CD4-positive, alpha-beta T cell (primary cell): Measurements from ENCODE around the gene ADAM8. TPM values are rescaled to one million over a fixed set of nuclear protein-coding genes. Genes with fewer than 3 reads are reported as not detected.
A peak's percentile ranks its signal among the peaks of the same experiment; 100 is the strongest.

Experiments used
- ATAC-seq: fragments of 200-7000 bp; cut with Tn5 transposase; one replicate; pipeline ENCODE4 v1.10.0; 2022; ENCODE audit warnings: mild to moderate bottlenecking; ENCODE audit not compliant: poor library complexity
- CTCF ChIA-PET: fragments of 350-600 bp; sonication (Branson Sonifier 250); formaldehyde crosslinking; loops from one replicate; lab custom pipeline; 2021; ENCODE audit warnings: antibody characterized with exemption, inconsistent platforms; lab: Charles Lee
- POLR2A ChIA-PET: fragments of 350-600 bp; sonication (Branson Sonifier 250); formaldehyde crosslinking; loops from one replicate; lab custom pipeline; 2021; ENCODE audit warnings: antibody characterized with exemption, inconsistent platforms; lab: Charles Lee
- DNase-seq, 14 experiments: peaks; one replicate each; pipeline ENCODE4 v3.0.0-alpha.2; 2013 to 2020; ENCODE audit warnings: mixed read lengths in 2 of 14
- H3K27ac ChIP-seq, 2 donors: one replicate each; pipeline versions ENCODE4 v1.5.1 to v1.7.0; 2013; ENCODE audit warnings: low read length in 2 of 2, low read depth in 1 of 2, mild to moderate bottlenecking in 1 of 2
- H3K27me3 ChIP-seq, 2 experiments: 1 replicate in 1 of 2; 2 replicates in 1 of 2; pipeline versions ENCODE4 v1.6.1 to v1.7.0; 2013; ENCODE audit warnings: low read length in 2 of 2, control low read depth in 1 of 2, mild to moderate bottlenecking in 1 of 2, moderate library complexity in 1 of 2; ENCODE audit not compliant: insufficient read depth in 2 of 2, control insufficient read depth in 1 of 2
- H3K36me3 ChIP-seq: one replicate; pipeline ENCODE4 v1.6.1; 2013; ENCODE audit warnings: low read length, control low read depth; ENCODE audit not compliant: insufficient read depth
- H3K4me1 ChIP-seq: one replicate; pipeline ENCODE4 v1.6.1; 2013; ENCODE audit warnings: low read length, control low read depth; ENCODE audit not compliant: insufficient read depth
- H3K4me3 ChIP-seq: one replicate; pipeline ENCODE4 v1.5.1; 2013; ENCODE audit warnings: mild to moderate bottlenecking, low read length, moderate library complexity
- H3K9me3 ChIP-seq, 2 experiments: 1 replicate in 1 of 2; 2 replicates in 1 of 2; pipeline versions ENCODE4 v1.6.1 to v1.7.0; 2013; ENCODE audit warnings: low read length in 2 of 2, mild to moderate bottlenecking in 2 of 2, control low read depth in 1 of 2, moderate library complexity in 1 of 2; ENCODE audit not compliant: control insufficient read depth in 1 of 2, insufficient read depth in 1 of 2
- H3K27ac Mint-ChIP-seq: one replicate; pipeline ENCODE4 v1.8.0; 2020; ENCODE audit warnings: mixed read lengths
- H3K27me3 Mint-ChIP-seq: one replicate; pipeline ENCODE4 v1.8.0; 2021; ENCODE audit warnings: mixed read lengths
- H3K36me3 Mint-ChIP-seq: one replicate; pipeline ENCODE4 v1.8.0; 2021; ENCODE audit warnings: low read depth, mixed read lengths
- H3K4me1 Mint-ChIP-seq: one replicate; pipeline ENCODE4 v1.8.0; 2021; ENCODE audit warnings: low read depth, mixed read lengths
- H3K4me3 Mint-ChIP-seq: one replicate; pipeline ENCODE4 v1.8.0; 2020; ENCODE audit warnings: mild to moderate bottlenecking, mixed read lengths
- H3K9me3 Mint-ChIP-seq: one replicate; pipeline ENCODE4 v1.8.0; 2020; ENCODE audit warnings: mixed read lengths
- CTCF ChIP-seq: fragments of 200-600 bp; IDR thresholded peaks from one replicate; pipeline ENCODE4 v1.8.0; 2022; ENCODE audit warnings: antibody characterized with exemption, mild to moderate bottlenecking
- intact Hi-C, 2 experiments: fragments of 100-400 bp; cut with DNase I in 1 of 2; cut with micrococcal nuclease in 1 of 2; formaldehyde crosslinking; loops; one replicate each; pipeline versions ENCODE4 v1.15.1 to v1.9.0; 2023 to 2025; cut with DNase I, micrococcal nuclease
- total RNA-seq, 174 experiments: library from RNA in 2 of 174; stranded (reverse) in 2 of 174; gene quantifications; one replicate each; pipeline ENCODE4 v1.2.3 and lab custom pipeline; 2021 to 2026

ADAM8 gene
- total RNA-seq, 2 experiments from 2014 or later = 95.6 to 95.9 TPM

DNA sequence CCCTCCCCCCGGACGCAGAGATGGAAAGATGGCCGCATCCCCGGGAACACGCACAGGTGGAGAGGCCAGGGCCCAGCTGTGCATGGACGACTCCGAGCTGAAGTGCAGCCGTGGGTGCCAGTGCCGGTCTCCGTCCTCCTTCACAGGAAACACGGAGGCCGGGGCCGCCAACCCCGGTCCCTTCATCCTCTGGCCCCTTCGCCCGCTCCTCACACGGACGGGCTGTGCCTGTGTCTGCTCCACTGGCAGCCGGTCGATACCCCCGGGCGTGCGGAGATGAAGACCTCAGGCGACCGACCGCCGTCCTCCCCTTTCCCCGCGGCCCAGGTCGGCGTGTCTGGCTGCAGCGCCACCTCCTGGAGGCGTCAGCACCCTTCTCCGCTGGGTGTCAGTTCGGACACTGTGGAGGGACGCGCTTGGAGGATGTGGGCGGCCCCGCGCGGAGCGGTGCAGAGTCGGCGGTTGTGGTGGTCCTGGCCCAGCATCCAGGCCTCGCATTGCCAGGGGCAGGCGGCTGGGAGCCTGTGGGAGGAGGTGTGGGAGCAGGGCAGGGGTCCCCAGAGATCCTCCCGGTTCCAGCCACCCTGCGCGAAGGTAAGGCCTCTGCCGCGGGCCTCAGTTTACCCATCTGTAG lies 41.9 kb upstream of the ADAM8 start:
- H3K36me3 Mint-ChIP-seq = peaks cover 5% of the 10 kb centered on the region
- Histone ChIP-seq H3K36me3 (no peaks in the 10 kb centered on the region), H3K27ac (no peak overlapping the region), H3K9me3 (peaks cover 0 to 4% of the 10 kb centered on the region in 2 experiments), H3K27me3 (no peaks in the 10 kb centered on the region), H3K4me1 (peaks cover 12% of the 10 kb centered on the region), H3K4me3 (peak overlapping the region; percentile 55)
- no peaks in the 10 kb centered on the region for H3K9me3 Mint-ChIP-seq
- ATAC-seq = peak; percentile 88
- CTCF ChIA-PET = interaction anchor here (0.8 to 1.3 kb wide), 2 partner anchors 11 kb away, joined by 3 to 4 read pairs; no protein-coding TSS in a partner anchor
- intact Hi-C loops = loop anchor here (1.0 to 5.0 kb wide), 3 partner anchors 174 to 481 kb away; no protein-coding TSS in a partner anchor
- peaks cover 11% of the 10 kb centered on the region for H3K27me3 Mint-ChIP-seq
- DNase-seq = peak; percentile 41 to 84 (median 64)
- no peak overlapping the region for H3K27ac Mint-ChIP-seq
- H3K4me1 Mint-ChIP-seq = peaks cover 13% of the 10 kb centered on the region
- TF ChIP-seq CTCF = peak; percentile 85
- H3K4me3 Mint-ChIP-seq = peak overlapping the region; percentile 23
- POLR2A ChIA-PET = no interaction called here

DNA sequence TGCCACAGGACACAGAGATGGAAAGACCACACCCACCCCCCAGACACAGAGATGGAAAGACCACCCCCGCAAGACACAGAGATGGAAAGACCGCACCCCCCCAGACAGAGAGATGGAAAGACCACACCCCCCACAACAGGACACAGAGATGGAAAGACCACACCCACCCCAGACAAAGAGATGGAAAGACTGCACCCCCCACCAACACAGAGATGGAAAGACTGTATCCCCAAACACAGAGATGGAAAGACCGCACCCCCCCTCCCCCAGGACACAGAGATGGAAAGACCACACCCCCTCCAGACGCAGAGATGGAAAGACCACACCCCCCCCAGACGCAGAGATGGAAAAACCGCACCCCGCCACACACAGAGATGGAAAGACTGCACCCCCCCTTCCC lies 40.1 kb upstream of the ADAM8 start:
- peaks cover 12% of the 10 kb centered on the region for H3K4me1 ChIP-seq
- Mint-ChIP-seq H3K9me3 (no peaks in the 10 kb centered on the region), H3K27me3 (peaks cover 11% of the 10 kb centered on the region), H3K36me3 (peaks cover 18% of the 10 kb centered on the region), H3K27ac (no peak overlapping the region), H3K4me1 (peaks cover 13% of the 10 kb centered on the region), H3K4me3 (no peak overlapping the region)
- no peak for DNase-seq
- TF ChIP-seq CTCF = no peak
- intact Hi-C loops = loop anchor here (5.0 kb wide), 2 partner anchors 174 to 479 kb away; no protein-coding TSS in a partner anchor
- POLR2A ChIA-PET = no interaction called here
- peaks cover 0 to 4% of the 10 kb centered on the region in 2 experiments for H3K9me3 ChIP-seq
- peaks cover 15% of the 10 kb centered on the region for H3K36me3 ChIP-seq
- no peak for ATAC-seq
- H3K27me3 ChIP-seq = no peaks in the 10 kb centered on the region
- CTCF ChIA-PET = interaction anchor here (0.9 kb wide), 1 partner anchor 10 kb away, joined by 3 read pairs; no protein-coding TSS in a partner anchor
- no peak overlapping the region for H3K27ac ChIP-seq
- H3K4me3 ChIP-seq = no peak overlapping the region

DNA sequence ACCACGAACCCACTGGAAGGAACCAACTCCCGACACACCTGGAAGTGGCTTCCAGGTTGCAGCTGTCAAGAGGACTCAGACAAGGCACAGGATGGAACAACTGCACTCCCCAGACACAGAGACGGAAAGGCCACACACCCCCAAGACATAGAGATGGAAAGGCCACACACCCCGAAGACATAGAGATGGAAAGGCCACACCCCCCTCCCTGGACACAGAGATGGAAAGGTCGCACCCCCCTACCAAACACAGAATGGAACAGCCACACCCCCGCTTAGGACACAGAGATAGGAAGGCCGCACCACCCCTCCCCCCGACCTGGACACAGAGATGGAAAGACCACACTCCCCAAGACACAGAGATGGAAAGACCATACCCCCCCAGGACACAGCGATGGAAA lies 39.6 kb upstream of the ADAM8 start:
- Histone ChIP-seq H3K36me3 (peaks cover 19% of the 10 kb centered on the region), H3K9me3 (peaks cover 0 to 4% of the 10 kb centered on the region in 2 experiments), H3K4me3 (no peak overlapping the region), H3K27ac (no peak overlapping the region), H3K4me1 (peaks cover 12% of the 10 kb centered on the region), H3K27me3 (no peaks in the 10 kb centered on the region)
- Mint-ChIP-seq H3K27me3 (peaks cover 11% of the 10 kb centered on the region), H3K4me3 (no peak overlapping the region), H3K9me3 (no peaks in the 10 kb centered on the region), H3K4me1 (peaks cover 13% of the 10 kb centered on the region), H3K27ac (no peak overlapping the region), H3K36me3 (peaks cover 23% of the 10 kb centered on the region)
- TF ChIP-seq CTCF = no peak
- ChIA-PET POLR2A (interaction anchor here (0.7 to 1.2 kb wide), 2 partner anchors 9 to 20 kb away, joined by 3 to 4 read pairs; partner anchors contain the start of gene CALY), CTCF (interaction anchor here (0.9 kb wide), 1 partner anchor 9 kb away, joined by 3 read pairs; no protein-coding TSS in a partner anchor)
- ATAC-seq (no peak), DNase-seq (no peak)
- intact Hi-C loops = loop anchor here (5.0 kb wide), 2 partner anchors 174 to 479 kb away; no protein-coding TSS in a partner anchor
